Type B pancreatic cell (in vitro differentiated cells): ENCODE data around the gene MYH11. TPM values are rescaled to one million over a fixed set of nuclear protein-coding genes. Genes with fewer than 3 reads are reported as not detected.
"Not testable (repeated sequence)": the region's sequence is repeated elsewhere in the genome, so short reads cannot be mapped to it uniquely, and the experiment has no call there.

Experiments
- DNase-seq: peaks from one replicate; pipeline ENCODE4 v3.0.0; 2021; ENCODE audit warnings: mixed read lengths; ENCODE audit not compliant: unreplicated experiment; ENCODE audit errors: extremely low spot score
- H3K27ac Mint-ChIP-seq: 2 replicates; pipeline ENCODE4 v1.8.0; 2021; ENCODE audit warnings: mild to moderate bottlenecking, mixed read lengths
- H3K27me3 Mint-ChIP-seq: 2 replicates; pipeline ENCODE4 v1.8.0; 2021; ENCODE audit warnings: mixed read lengths
- H3K36me3 Mint-ChIP-seq: 2 replicates; pipeline ENCODE4 v1.8.0; 2021; ENCODE audit warnings: mixed read lengths
- H3K4me1 Mint-ChIP-seq: one replicate; pipeline ENCODE4 v1.8.0; 2021; ENCODE audit warnings: mixed read lengths; ENCODE audit not compliant: unreplicated experiment
- H3K4me3 Mint-ChIP-seq: 2 replicates; pipeline ENCODE4 v1.8.0; 2021; ENCODE audit warnings: mild to moderate bottlenecking, mixed read lengths
- H3K9me3 Mint-ChIP-seq: 2 replicates; pipeline ENCODE4 v1.8.0; 2021; ENCODE audit warnings: mixed read lengths
- total RNA-seq: library from RNA; stranded (reverse); gene quantifications from 2 replicates; pipeline ENCODE4 v1.2.1, GENCODE V29; 2021; ENCODE audit warnings: low replicate concordance
- TF ChIP-seq, protein P1 (sequence below): fragments of 200-600 bp; sonication (generic); conservative IDR thresholded peaks from 2 replicates; pipeline ENCODE4 v1.5.0; 2021; ENCODE audit warnings: antibody characterized with exemption, mild to moderate bottlenecking

Gene MYH11
- total RNA-seq, 1 donor from 2014 or later, result 0.43 TPM

- H3K36me3 Mint-ChIP-seq, result no peaks in the 10 kb centered on the region
- H3K9me3 Mint-ChIP-seq, result no peaks in the 10 kb centered on the region
- no peak overlapping the region for H3K4me3 Mint-ChIP-seq
- TF ChIP-seq, protein P1, sequence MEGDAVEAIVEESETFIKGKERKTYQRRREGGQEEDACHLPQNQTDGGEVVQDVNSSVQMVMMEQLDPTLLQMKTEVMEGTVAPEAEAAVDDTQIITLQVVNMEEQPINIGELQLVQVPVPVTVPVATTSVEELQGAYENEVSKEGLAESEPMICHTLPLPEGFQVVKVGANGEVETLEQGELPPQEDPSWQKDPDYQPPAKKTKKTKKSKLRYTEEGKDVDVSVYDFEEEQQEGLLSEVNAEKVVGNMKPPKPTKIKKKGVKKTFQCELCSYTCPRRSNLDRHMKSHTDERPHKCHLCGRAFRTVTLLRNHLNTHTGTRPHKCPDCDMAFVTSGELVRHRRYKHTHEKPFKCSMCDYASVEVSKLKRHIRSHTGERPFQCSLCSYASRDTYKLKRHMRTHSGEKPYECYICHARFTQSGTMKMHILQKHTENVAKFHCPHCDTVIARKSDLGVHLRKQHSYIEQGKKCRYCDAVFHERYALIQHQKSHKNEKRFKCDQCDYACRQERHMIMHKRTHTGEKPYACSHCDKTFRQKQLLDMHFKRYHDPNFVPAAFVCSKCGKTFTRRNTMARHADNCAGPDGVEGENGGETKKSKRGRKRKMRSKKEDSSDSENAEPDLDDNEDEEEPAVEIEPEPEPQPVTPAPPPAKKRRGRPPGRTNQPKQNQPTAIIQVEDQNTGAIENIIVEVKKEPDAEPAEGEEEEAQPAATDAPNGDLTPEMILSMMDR, result no peak
- peaks cover 3% of the 10 kb centered on the region for H3K27me3 Mint-ChIP-seq
- DNase-seq, result no peak
- no peak overlapping the region for H3K27ac Mint-ChIP-seq
- no peaks in the 10 kb centered on the region for H3K4me1 Mint-ChIP-seq
These were observed 33.9 kb downstream of the MYH11 start for GRCh38 chr16:15822957-15823356.

DNA sequence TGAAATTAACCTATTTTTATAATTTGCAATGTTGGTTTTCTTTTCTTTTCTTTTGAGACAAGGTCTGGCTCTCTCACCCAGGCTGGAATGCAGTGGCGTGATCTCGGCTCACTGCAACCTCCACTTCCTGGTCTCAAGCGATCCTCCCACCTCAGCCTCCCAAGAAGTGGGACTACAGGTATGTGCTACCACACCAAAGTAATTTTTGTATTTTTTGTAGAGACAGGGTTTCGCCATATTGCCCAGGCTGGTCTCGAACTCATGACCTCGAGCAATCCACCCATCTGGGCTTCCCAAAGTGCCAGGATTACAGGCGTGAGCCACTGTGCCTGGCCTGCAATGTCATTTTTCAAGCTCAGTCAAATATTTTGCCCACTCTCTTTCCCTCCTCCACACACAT is 36.0 kb downstream of the MYH11 start:
- Mint-ChIP-seq H3K4me1 (no peaks in the 10 kb centered on the region), H3K27me3 (peaks cover 13% of the 10 kb centered on the region)

GRCh38 chr16:15819046-15819445 is 37.8 kb downstream of the MYH11 start:
- no peak for DNase-seq
- TF ChIP-seq, protein P1, result no peak
- Mint-ChIP-seq H3K4me3 (no peak overlapping the region), H3K27me3 (peaks cover 23% of the 10 kb centered on the region), H3K4me1 (no peaks in the 10 kb centered on the region), H3K27ac (no peak overlapping the region), H3K9me3 (peaks cover 8% of the 10 kb centered on the region), H3K36me3 (no peaks in the 10 kb centered on the region)

More for the DNA sequence above, 36.0 kb downstream of the MYH11 start:
- H3K27ac Mint-ChIP-seq, result no peak overlapping the region
- H3K36me3 Mint-ChIP-seq, result no peaks in the 10 kb centered on the region
- no peak overlapping the region for H3K4me3 Mint-ChIP-seq
- peaks cover 6% of the 10 kb centered on the region for H3K9me3 Mint-ChIP-seq
- TF ChIP-seq, protein P1, result no peak
- no peak for DNase-seq

DNA sequence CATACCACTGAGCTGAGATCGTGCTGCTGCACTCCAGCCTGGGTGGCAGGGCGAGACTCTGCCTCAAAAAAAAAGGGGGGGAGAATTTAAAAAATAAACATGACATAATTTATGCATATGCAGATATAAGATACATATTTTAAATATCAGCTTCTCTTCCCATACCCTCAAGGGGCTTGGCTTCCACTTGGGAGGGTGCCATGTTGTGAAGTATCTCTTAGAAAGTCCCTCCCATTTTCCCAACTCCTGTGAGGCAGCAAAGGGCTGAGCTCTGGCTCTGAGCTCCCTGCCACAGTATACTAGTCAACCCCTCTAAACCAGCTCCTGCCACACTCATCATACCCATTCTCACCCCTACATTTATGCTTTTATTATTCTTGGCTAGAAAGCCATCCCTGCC is 39.4 kb downstream of the MYH11 start:
- DNase-seq, result no peak
- H3K27me3 Mint-ChIP-seq, result peaks cover 26% of the 10 kb centered on the region
- no peak overlapping the region for H3K27ac Mint-ChIP-seq
- TF ChIP-seq, protein P1, result no peak
- peaks cover 8% of the 10 kb centered on the region for H3K9me3 Mint-ChIP-seq
- H3K4me3 Mint-ChIP-seq, result no peak overlapping the region
- H3K4me1 Mint-ChIP-seq, result no peaks in the 10 kb centered on the region
- no peaks in the 10 kb centered on the region for H3K36me3 Mint-ChIP-seq

DNA sequence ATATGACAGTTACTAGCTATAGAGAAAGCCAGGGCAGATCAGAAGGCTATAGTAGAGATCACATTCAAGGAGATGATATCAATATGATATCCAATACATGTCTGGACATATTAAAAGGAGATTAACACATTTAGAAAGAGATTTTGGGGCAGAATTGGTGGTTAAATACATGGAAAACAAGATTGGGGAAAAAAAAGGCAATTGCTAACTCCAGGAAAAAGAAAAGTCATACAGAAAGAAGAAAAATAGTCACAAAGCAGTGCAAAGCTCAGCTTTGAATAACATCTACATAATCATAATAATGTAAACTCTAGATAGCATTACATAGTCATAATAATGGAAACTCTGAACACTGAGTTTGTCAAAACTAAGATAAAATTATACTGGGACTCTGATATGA is 40.6 kb downstream of the MYH11 start:
- Mint-ChIP-seq H3K9me3 (peaks cover 8% of the 10 kb centered on the region), H3K4me3 (no peak overlapping the region), H3K36me3 (no peaks in the 10 kb centered on the region), H3K27me3 (peaks cover 30% of the 10 kb centered on the region), H3K27ac (no peak overlapping the region), H3K4me1 (no peaks in the 10 kb centered on the region)
- TF ChIP-seq, protein P1, result no peak
- no peak for DNase-seq

DNA sequence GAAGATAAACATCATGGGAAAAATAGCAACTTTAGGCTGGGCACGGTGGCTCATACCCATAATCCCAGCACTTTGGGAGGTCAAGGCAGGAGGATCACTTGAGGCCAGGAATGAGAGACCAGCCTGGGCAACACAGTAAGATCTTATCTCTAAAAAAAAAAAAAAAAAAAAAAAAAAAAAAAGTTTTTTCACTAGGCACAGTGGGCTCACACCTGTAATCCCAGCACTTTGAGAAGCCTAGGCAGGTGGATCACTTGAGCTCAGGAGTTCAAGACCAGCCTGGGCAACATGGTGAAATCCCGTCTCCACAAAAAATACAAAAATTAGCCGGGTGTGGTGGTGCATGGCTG is 44.5 kb downstream of the MYH11 start:
- not testable (repeated sequence) for H3K4me3 Mint-ChIP-seq, H3K4me1 Mint-ChIP-seq
- H3K27me3 Mint-ChIP-seq, result peaks cover 37% of the 10 kb centered on the region

More for the DNA sequence above, 44.5 kb downstream of the MYH11 start:
- H3K27ac Mint-ChIP-seq, H3K9me3 Mint-ChIP-seq, H3K36me3 Mint-ChIP-seq, DNase-seq: not testable (repeated sequence)
